Smooth muscle cell (in vitro differentiated cells): ENCODE data around the gene NPHP4. TPM values are rescaled to one million over a fixed set of nuclear protein-coding genes. Genes with fewer than 3 reads are reported as not detected.

ENCODE experiments used
- DNase-seq: peaks from one replicate; lab custom pipeline; 2025; ENCODE audit not compliant: unreplicated experiment; lab: John Stamatoyannopoulos, UW
- H2AFZ ChIP-seq: fragments of 200-600 bp; sonication (generic); 2 replicates; pipeline ENCODE4 v1.6.0; 2016; ENCODE audit warnings: antibody characterized with exemption, low read depth, mild to moderate bottlenecking
- H3F3A ChIP-seq: fragments of 200-600 bp; sonication (generic); 2 replicates; pipeline ENCODE4 v1.6.0; 2017; ENCODE audit warnings: antibody characterized with exemption, low read depth
- H3K27ac ChIP-seq: fragments of 200-600 bp; sonication (generic); 2 replicates; pipeline ENCODE4 v1.5.1; 2016; ENCODE audit warnings: low read depth, mild to moderate bottlenecking
- H3K27me3 ChIP-seq: fragments of 200-600 bp; sonication (generic); 2 replicates; pipeline ENCODE4 v1.6.1; 2016; ENCODE audit warnings: low read depth, mild to moderate bottlenecking
- H3K36me3 ChIP-seq: fragments of 200-600 bp; sonication (generic); 2 replicates; pipeline ENCODE4 v1.5.1; 2016; ENCODE audit warnings: low read depth
- H3K4me1 ChIP-seq: fragments of 200-600 bp; sonication (generic); 2 replicates; pipeline ENCODE4 v1.5.1; 2016; ENCODE audit warnings: low read depth
- H3K4me2 ChIP-seq: fragments of 200-600 bp; sonication (generic); 2 replicates; pipeline ENCODE4 v1.6.0; 2016; ENCODE audit warnings: mild to moderate bottlenecking
- H3K4me3 ChIP-seq: fragments of 200-600 bp; sonication (generic); 2 replicates; pipeline ENCODE4 v1.5.1; 2016; ENCODE audit warnings: mild to moderate bottlenecking
- H3K79me2 ChIP-seq: fragments of 200-600 bp; sonication (generic); 2 replicates; pipeline ENCODE4 v1.6.0; 2016; ENCODE audit warnings: low read depth, mild to moderate bottlenecking
- H3K9ac ChIP-seq: fragments of 200-600 bp; sonication (generic); 2 replicates; pipeline ENCODE4 v1.6.0; 2016; ENCODE audit warnings: low read depth
- H3K9me3 ChIP-seq: fragments of 200-600 bp; sonication (generic); replicated peaks from 2 replicates; pipeline ENCODE4 v1.5.1; 2016; ENCODE audit warnings: low read depth
- H4K20me1 ChIP-seq: fragments of 200-600 bp; sonication (generic); 2 replicates; pipeline ENCODE4 v1.6.0; 2016; ENCODE audit warnings: low read depth
- CTCF ChIP-seq: fragments of 200-600 bp; sonication (generic); IDR thresholded peaks from 2 replicates; pipeline ENCODE4 v1.5.1; 2017; ENCODE audit warnings: borderline replicate concordance, mild to moderate bottlenecking, antibody characterized with exemption; ENCODE audit not compliant: insufficient read depth, poor library complexity, severe bottlenecking
- WGBS: methylation state at CpG from one replicate; pipeline ENCODE4 v1.1.7; 2016; ENCODE audit warnings: low lambda C conversion rate; 5-methylcytosine and 5-hydroxymethylcytosine counted together
- polyA plus RNA-seq: library from polyadenylated mRNA; unstranded; fragments of >200 nt; fragmentation: Nextera tagmentation; extraction: Ambion mirVana; gene quantifications from 2 replicates; pipeline ENCODE4 v1.2.1, GENCODE V29; 2016
- total RNA-seq: library from RNA; depleted of rRNA; stranded (reverse); fragments of >200 nt; gene quantifications from 2 replicates; pipeline ENCODE4 v1.2.3, GENCODE V29; 2014

The NPHP4 gene
- total and polyA plus RNA-seq, 2 experiments from 2014 or later = 5.4 to 8.4 TPM

GRCh38 chr1:6005276-6005917, 13.2 kb upstream of the NPHP4 start:
- Histone ChIP-seq H3K27me3 (no peaks in the 10 kb centered on the region), H3K9me3 (no peaks in the 10 kb centered on the region), H4K20me1 (no peaks in the 10 kb centered on the region), H3K79me2 (no peaks in the 10 kb centered on the region), H3K36me3 (no peaks in the 10 kb centered on the region), H3K9ac (no peak overlapping the region), H3K4me1 (peaks cover 15% of the 10 kb centered on the region), H3F3A (no peaks in the 10 kb centered on the region), H3K27ac (no peak overlapping the region), H3K4me2 (no peak overlapping the region), H3K4me3 (no peak overlapping the region), H2AFZ (no peak overlapping the region)
- TF ChIP-seq CTCF = no peak
- no peak for DNase-seq
- WGBS = 79% methylated on average over 7 of the region's 10 CpGs

- Histone ChIP-seq H2AFZ (no peak overlapping the region), H3K27me3 (no peaks in the 10 kb centered on the region), H3K4me3 (no peak overlapping the region), H3K9me3 (no peaks in the 10 kb centered on the region), H4K20me1 (no peaks in the 10 kb centered on the region), H3K9ac (no peak overlapping the region), H3K4me2 (no peak overlapping the region), H3K4me1 (peaks cover 15% of the 10 kb centered on the region), H3K36me3 (no peaks in the 10 kb centered on the region), H3F3A (no peaks in the 10 kb centered on the region), H3K27ac (no peak overlapping the region), H3K79me2 (no peaks in the 10 kb centered on the region)
- DNase-seq = no peak
- 96% methylated on average over 11 of the region's 11 CpGs for WGBS
- TF ChIP-seq CTCF = no peak
Observed at GRCh38 chr1:6004412-6005123, 12.3 kb upstream of the NPHP4 start.

- Histone ChIP-seq H3K27ac (no peak overlapping the region), H3K36me3 (no peaks in the 10 kb centered on the region), H2AFZ (no peak overlapping the region), H3K4me2 (no peak overlapping the region), H3K27me3 (no peaks in the 10 kb centered on the region), H3K9ac (no peak overlapping the region), H4K20me1 (no peaks in the 10 kb centered on the region), H3K4me3 (no peak overlapping the region), H3K9me3 (no peaks in the 10 kb centered on the region), H3K79me2 (no peaks in the 10 kb centered on the region), H3K4me1 (peaks cover 15% of the 10 kb centered on the region), H3F3A (no peaks in the 10 kb centered on the region)
- WGBS = 61% methylated on average over 24 of the region's 24 CpGs
- TF ChIP-seq CTCF = no peak
- DNase-seq = no peak
Observed at GRCh38 chr1:6003568-6004411, 11.6 kb upstream of the NPHP4 start.
